Testis (tissue), 2 donors: Measurements from ENCODE around the gene KCTD20.
"Not testable (repeated sequence)": the region's sequence is repeated elsewhere in the genome, so short reads cannot be mapped to it uniquely, and the experiment has no call there.

Source experiments
- CTCF ChIP-seq, 3 experiments: fragments of 450-650 bp in 2 of 3; fragments of 200-600 bp in 1 of 3; sonication (generic) in 1 of 3; IDR thresholded peaks; one replicate each; pipeline ENCODE4 v1.5.1; 2016 to 2019; ENCODE audit warnings: antibody characterized with exemption in 3 of 3, mild to moderate bottlenecking in 2 of 3, moderate library complexity in 1 of 3
- POLR2A ChIP-seq: fragments of 450-650 bp; IDR thresholded peaks from one replicate; pipeline ENCODE4 v1.6.1; 2017; ENCODE audit warnings: antibody characterized with exemption, mild to moderate bottlenecking, moderate library complexity

DNA sequence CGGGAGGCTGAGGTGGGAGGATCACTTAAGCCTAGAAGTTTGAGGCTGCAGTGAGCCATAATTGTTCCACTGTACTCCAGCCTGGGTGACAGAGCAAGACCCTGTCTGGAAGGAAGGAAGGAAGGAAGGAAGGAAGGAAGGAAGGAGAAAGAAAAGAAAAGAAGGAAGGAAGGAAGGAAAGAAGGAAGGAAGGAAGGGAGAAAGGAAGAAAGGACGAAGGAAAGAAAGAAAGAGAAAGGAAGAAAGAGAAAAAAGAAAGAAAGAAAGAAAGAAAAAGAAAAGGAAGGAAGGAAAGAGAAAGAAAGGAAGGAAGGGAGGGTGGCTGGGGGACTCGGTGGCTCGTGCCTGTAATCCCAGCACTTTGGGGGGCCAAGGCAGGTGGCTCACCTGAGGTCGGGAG, 33.1 kb upstream of the KCTD20 start:
- not testable (repeated sequence) for TF ChIP-seq CTCF (IDR thresholded peaks at IDR 0.05); POLR2A
